Measurements from ENCODE around the gene SMIM14. TPM values are rescaled to one million over a fixed set of nuclear protein-coding genes. Genes with fewer than 3 reads are reported as not detected.

Gene SMIM14
- total RNA-seq, 2 experiments from 2014 or later, result 4.4 to 5.2 TPM

Other genes with a start within 250 kb of the SMIM14 start
- gene KLB, start 231.9 kb downstream of the SMIM14 start, total RNA-seq, result not detected
- 1,000 to 10,000 TPM in 1 of 2 experiments, 100 to 1,000 TPM in 1; 868 to 1,019 TPM for gene RPL9, start 179.9 kb downstream of the SMIM14 start, total RNA-seq
- gene LIAS, start 179.8 kb downstream of the SMIM14 start, total RNA-seq, result 10 to 100 TPM; 14.2 to 14.5 TPM
- gene UGDH, start 111.4 kb downstream of the SMIM14 start, total RNA-seq, result 10 to 100 TPM; 12.3 TPM
- gene UBE2K, start 59.3 kb upstream of the SMIM14 start, total RNA-seq, result 10 to 100 TPM; 69.3 to 90.8 TPM